ENCODE results near the gene SH3GLB2. TPM values are rescaled to one million over a fixed set of nuclear protein-coding genes. Genes with fewer than 3 reads are reported as not detected.

The SH3GLB2 gene
- total RNA-seq, 1 experiment from 2014 or later = 54.3 TPM

Other genes with a start within 250 kb of the SH3GLB2 start
- gene TBC1D13, start 241.1 kb downstream of the SH3GLB2 start, total RNA-seq (2014; rRNA removed; shearing (Covaris generic)) = 2.5 and 4.8 TPM in 2 replicates
- 31.6 and 67.6 TPM in 2 replicates for gene ENDOG, start 209.8 kb downstream of the SH3GLB2 start, total RNA-seq (2014; rRNA removed; shearing (Covaris generic))
- 31.3 and 40.1 TPM in 2 replicates for gene SPOUT1, start 198.5 kb downstream of the SH3GLB2 start, total RNA-seq (2014; rRNA removed; shearing (Covaris generic))
- 10.5 and 14.8 TPM in 2 replicates for gene KYAT1, start 146.4 kb downstream of the SH3GLB2 start, total RNA-seq (2014; rRNA removed; shearing (Covaris generic))
- 19.6 and 38.7 TPM in 2 replicates for gene LRRC8A, start 146.2 kb downstream of the SH3GLB2 start, total RNA-seq (2014; rRNA removed; shearing (Covaris generic))
- 13.8 and 17.6 TPM in 2 replicates for gene PHYHD1, start 107.3 kb downstream of the SH3GLB2 start, total RNA-seq (2014; rRNA removed; shearing (Covaris generic))
- gene DOLK, start 80.7 kb downstream of the SH3GLB2 start, total RNA-seq (2014; rRNA removed; shearing (Covaris generic)) = 33.7 and 38.6 TPM in 2 replicates
- 33.2 and 68.6 TPM in 2 replicates for gene NUP188, start 80.6 kb downstream of the SH3GLB2 start, total RNA-seq (2014; rRNA removed; shearing (Covaris generic))
- gene MIGA2, start 8.3 kb upstream of the SH3GLB2 start, total RNA-seq (2014; rRNA removed; shearing (Covaris generic)) = 7.8 and 20.5 TPM in 2 replicates
- gene DOLPP1, start 52.8 kb upstream of the SH3GLB2 start, total RNA-seq (2014; rRNA removed; shearing (Covaris generic)) = 24.4 and 29.1 TPM in 2 replicates
- 21.5 and 22.7 TPM in 2 replicates for gene CRAT, start 82.5 kb upstream of the SH3GLB2 start, total RNA-seq (2014; rRNA removed; shearing (Covaris generic))
- gene PTPA, start 83.1 kb upstream of the SH3GLB2 start, total RNA-seq (2014; rRNA removed; shearing (Covaris generic)) = 215 and 261 TPM in 2 replicates
- 92.7 and 121 TPM in 2 replicates for gene IER5L, start 149.9 kb upstream of the SH3GLB2 start, total RNA-seq (2014; rRNA removed; shearing (Covaris generic))

All from G401 (cell line).